PC-9 (cell line): ENCODE data around the gene CLDN6. TPM values are rescaled to one million over a fixed set of nuclear protein-coding genes. Genes with fewer than 3 reads are reported as not detected.

ENCODE experiments used
- BruUV-seq: library from RNA; stranded (reverse); fragments of 400-500 nt; replicated peaks from 2 replicates; lab custom pipeline; 2021; lab: Mats Ljungman, UMichigan
- CTCF ChIA-PET: fragments of 300-600 bp; sonication (Branson Sonifier 250); formaldehyde crosslinking; loops from one replicate; lab custom pipeline; 2022; ENCODE audit warnings: antibody characterized with exemption; lab: Charles Lee
- POLR2A ChIA-PET: fragments of 300-600 bp; sonication (Branson Sonifier 250); formaldehyde crosslinking; loops from one replicate; lab custom pipeline; 2022; ENCODE audit warnings: antibody characterized with exemption; ENCODE audit not compliant: unreplicated experiment; lab: Charles Lee
- DNase-seq, 2 experiments: peaks; one replicate each; pipeline versions ENCODE4 v3.0.0 to v3.0.0-alpha.2; 2015 to 2022; ENCODE audit warnings: mixed read lengths in 1 of 2
- H2AFZ ChIP-seq: fragments of 200-600 bp; sonication (generic); 2 replicates; pipeline ENCODE4 v1.8.1; 2017; ENCODE audit warnings: antibody characterized with exemption
- H3F3A ChIP-seq: fragments of 200-600 bp; sonication (generic); 2 replicates; pipeline ENCODE4 v1.8.1; 2017; ENCODE audit warnings: antibody characterized with exemption, mild to moderate bottlenecking, low read depth; ENCODE audit not compliant: insufficient read depth
- H3K27ac ChIP-seq: fragments of 200-600 bp; sonication (generic); 2 replicates; pipeline ENCODE4 v1.6.1; 2016; ENCODE audit warnings: mixed run types
- H3K27me3 ChIP-seq: fragments of 200-600 bp; sonication (generic); 2 replicates; pipeline ENCODE4 v1.6.1; 2016; ENCODE audit warnings: low read depth, mixed run types; ENCODE audit not compliant: insufficient read depth
- H3K36me3 ChIP-seq: fragments of 200-600 bp; sonication (generic); 2 replicates; pipeline ENCODE4 v1.6.1; 2016; ENCODE audit warnings: low read depth, mixed run types
- H3K4me1 ChIP-seq: fragments of 200-600 bp; sonication (generic); replicated peaks from 2 replicates; pipeline ENCODE4 v1.6.1; 2016; ENCODE audit warnings: mixed run types; ENCODE audit not compliant: insufficient read depth
- H3K4me2 ChIP-seq: fragments of 200-600 bp; sonication (generic); 2 replicates; pipeline ENCODE4 v1.6.1; 2017; ENCODE audit warnings: mixed run types
- H3K4me3 ChIP-seq: fragments of 200-600 bp; sonication (generic); 2 replicates; pipeline ENCODE4 v1.6.1; 2016; ENCODE audit warnings: mixed run types
- H3K79me2 ChIP-seq: fragments of 200-600 bp; sonication (generic); 2 replicates; pipeline ENCODE4 v1.6.1; 2017; ENCODE audit warnings: low read depth, mixed run types
- H3K9me2 ChIP-seq: fragments of 200-600 bp; sonication (generic); 2 replicates; pipeline ENCODE4 v1.8.1; 2017; ENCODE audit warnings: mild to moderate bottlenecking; ENCODE audit not compliant: insufficient read depth
- H3K9me3 ChIP-seq: fragments of 200-600 bp; sonication (generic); 2 replicates; pipeline ENCODE4 v1.8.1; 2016; ENCODE audit warnings: low read depth; ENCODE audit not compliant: insufficient read depth
- H4K20me1 ChIP-seq: fragments of 200-600 bp; sonication (generic); 2 replicates; pipeline ENCODE4 v1.8.1; 2017; ENCODE audit not compliant: insufficient read depth
- CTCF ChIP-seq: fragments of 200-600 bp; sonication (generic); conservative IDR thresholded peaks from 2 replicates; pipeline ENCODE4 v1.6.1; 2017; ENCODE audit warnings: mixed run types, antibody characterized with exemption, mild to moderate bottlenecking, moderate library complexity
- EZH2 ChIP-seq: fragments of 200-600 bp; sonication (generic); IDR thresholded peaks from 2 replicates; pipeline ENCODE4 v1.8.0; 2017; ENCODE audit warnings: antibody characterized with exemption, low read depth
- intact Hi-C: fragments of 100-400 bp; cut with micrococcal nuclease; formaldehyde crosslinking; loops from one replicate; pipeline ENCODE4 v1.10.0; 2022; ENCODE audit not compliant: unreplicated experiment
- total RNA-seq: library from RNA; stranded (reverse); gene quantifications from 2 replicates; pipeline ENCODE4 v1.2.3, GENCODE V29; 2021

The CLDN6 gene
- total RNA-seq, 1 experiment from 2014 or later: 0.26 TPM

- POLR2A ChIA-PET: interaction anchor here (0.6 to 3.2 kb wide), 4 partner anchors 9 to 24 kb away, joined by 8 to 87 read pairs (median 19); partner anchors contain the start of genes CLDN9, HCFC1R1, THOC6 and TNFRSF12A
- no peak overlapping the region for H3K27ac ChIP-seq
- no peaks in the 10 kb centered on the region for H3K36me3 ChIP-seq
- no peaks in the 10 kb centered on the region for H3K9me2 ChIP-seq
- intact Hi-C loops: loop anchor here (1.0 to 2.0 kb wide), 6 partner anchors 8 to 126 kb away; no protein-coding TSS in a partner anchor
- H3K4me2 ChIP-seq: peak overlapping the region; percentile 44; the same call in 1 of the 2 replicates
- H3K4me1 ChIP-seq: peaks cover 32% of the 10 kb centered on the region
- peaks cover 12% of the 10 kb centered on the region; the same call in 1 of the 2 replicates for H3K79me2 ChIP-seq
- H4K20me1 ChIP-seq: no peaks in the 10 kb centered on the region
- BruUV-seq: no TSS peak
- CTCF ChIA-PET: interaction anchor here (0.6 to 1.6 kb wide), 7 partner anchors 9 to 126 kb away, joined by 3 to 15 read pairs (median 4); partner anchors contain the start of genes CLDN9, HCFC1R1, THOC6 and TNFRSF12A
- no peak overlapping the region for H2AFZ ChIP-seq
- H3F3A ChIP-seq: peaks cover 26% of the 10 kb centered on the region
- H3K4me3 ChIP-seq: no peak overlapping the region; the same call in 1 of the 2 replicates
- no peaks in the 10 kb centered on the region for H3K9me3 ChIP-seq
- no peaks in the 10 kb centered on the region for H3K27me3 ChIP-seq
- peak; percentile 96 to 100 for DNase-seq
- TF ChIP-seq CTCF (peak; percentile 61), EZH2 (no peak)
These were observed 14.3 kb downstream of the CLDN6 start for GRCh38 chr16:3003582-3004270.

DNA sequence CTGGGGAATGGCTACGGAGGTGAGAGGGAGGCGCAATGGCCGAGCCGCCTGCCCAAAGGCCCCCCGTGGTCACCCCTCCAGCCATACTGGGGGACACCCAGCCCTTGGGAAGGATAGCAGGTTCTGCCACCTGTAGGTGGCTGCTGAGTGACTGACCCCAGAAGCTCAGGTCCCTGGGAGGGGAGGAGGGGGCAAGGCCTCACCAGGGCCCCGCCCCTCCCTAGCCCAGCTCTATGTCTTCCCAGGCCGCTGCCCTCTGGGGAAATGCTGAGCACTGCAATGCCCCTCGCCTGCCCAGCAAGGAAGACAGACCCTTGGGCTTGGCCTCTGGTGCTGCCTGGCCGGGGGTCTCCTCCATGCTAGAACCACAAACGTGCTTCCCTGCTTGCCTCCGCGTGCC lies 16.7 kb downstream of the CLDN6 start:
- BruUV-seq: no TSS peak
- intact Hi-C loops: no loop called here
- POLR2A ChIA-PET: no interaction called here
- Histone ChIP-seq H3F3A (peaks cover 13% of the 10 kb centered on the region; the same call in 1 of the 2 replicates), H3K4me2 (no peak overlapping the region), H3K27me3 (no peaks in the 10 kb centered on the region), H3K27ac (no peak overlapping the region), H3K4me3 (no peak overlapping the region), H3K9me2 (no peaks in the 10 kb centered on the region), H3K4me1 (peaks cover 8% of the 10 kb centered on the region), H3K9me3 (no peaks in the 10 kb centered on the region), H4K20me1 (no peaks in the 10 kb centered on the region), H2AFZ (no peak overlapping the region), H3K36me3 (no peaks in the 10 kb centered on the region), H3K79me2 (peaks cover 7% of the 10 kb centered on the region; the same call in 1 of the 2 replicates)
- CTCF ChIA-PET: no interaction called here
- no peak for DNase-seq
- TF ChIP-seq CTCF (no peak), EZH2 (no peak)

DNA sequence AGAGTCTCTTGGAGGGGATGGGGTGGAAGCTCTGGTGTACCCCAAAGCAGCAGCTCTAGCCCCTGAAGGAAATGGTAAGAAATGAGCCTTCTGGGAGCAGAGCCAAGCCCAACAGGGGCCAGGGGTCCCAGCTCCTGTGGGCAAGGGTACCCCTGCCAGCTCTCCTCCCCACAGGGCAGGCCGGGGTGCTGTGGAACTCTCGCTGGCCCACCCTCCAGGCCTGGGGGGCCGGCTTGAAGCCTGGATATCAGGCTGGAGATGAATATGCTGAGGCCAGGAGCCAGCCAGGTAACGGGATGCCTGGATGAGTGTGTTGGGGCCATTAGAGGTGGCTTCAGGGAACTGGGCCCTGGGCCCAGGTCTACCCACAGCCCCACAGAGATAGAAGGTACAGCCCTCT lies 17.4 kb downstream of the CLDN6 start:
- DNase-seq: no peak
- peaks cover 6% of the 10 kb centered on the region for H3K4me1 ChIP-seq
- TF ChIP-seq EZH2: no peak
- no peak for TF ChIP-seq CTCF
- 0 out of 2 replicates have a peak, but pooled peaks cover under 1% of the 10 kb centered on the region for H3K79me2 ChIP-seq
- H3K4me2 ChIP-seq: no peak overlapping the region
- H2AFZ ChIP-seq: no peak overlapping the region
- no TSS peak for BruUV-seq
- H3K4me3 ChIP-seq: no peak overlapping the region
- H3K9me3 ChIP-seq: no peaks in the 10 kb centered on the region
- intact Hi-C loops: no loop called here
- no peaks in the 10 kb centered on the region for H3K36me3 ChIP-seq
- no peaks in the 10 kb centered on the region for H3K9me2 ChIP-seq
- no peaks in the 10 kb centered on the region for H4K20me1 ChIP-seq
- POLR2A ChIA-PET: no interaction called here
- CTCF ChIA-PET: no interaction called here
- H3K27me3 ChIP-seq: no peaks in the 10 kb centered on the region
- no peak overlapping the region for H3K27ac ChIP-seq
- H3F3A ChIP-seq: peaks cover 9% of the 10 kb centered on the region; the same call in 1 of the 2 replicates
